Neural cell (in vitro differentiated cells): Measurements from ENCODE around the gene RASGEF1C. TPM values are rescaled to one million over a fixed set of nuclear protein-coding genes. Genes with fewer than 3 reads are reported as not detected.

ENCODE experiments used
- H2AFZ ChIP-seq: fragments of 200-600, 300-800 bp; sonication (generic), shearing (Covaris generic); 2 replicates; pipeline ENCODE4 v1.6.0; 2014; ENCODE audit warnings: low read depth, mild to moderate bottlenecking, antibody characterized with exemption, low read length, moderate library complexity
- H3F3A ChIP-seq: fragments of 200-600 bp; shearing (Covaris generic); 2 replicates; pipeline ENCODE4 v1.6.1; 2016; ENCODE audit warnings: mild to moderate bottlenecking, moderate library complexity, mixed read lengths, antibody characterized with exemption, low read length; ENCODE audit not compliant: insufficient read depth, poor library complexity, severe bottlenecking
- H3K27ac ChIP-seq: fragments of 200-600, 300-800 bp; sonication (generic), shearing (Covaris generic); 2 replicates; pipeline ENCODE4 v1.5.1; 2014; ENCODE audit warnings: mild to moderate bottlenecking, low read length, moderate library complexity
- H3K27me3 ChIP-seq: fragments of 300-800, 200-600 bp; sonication (generic), shearing (Covaris generic); 2 replicates; pipeline ENCODE4 v1.6.0; 2014; ENCODE audit warnings: mild to moderate bottlenecking, low read depth, low read length, moderate library complexity; ENCODE audit not compliant: insufficient read depth
- H3K36me3 ChIP-seq: fragments of 300-800, 200-600 bp; sonication (generic), shearing (Covaris generic); 2 replicates; pipeline ENCODE4 v1.5.1; 2014; ENCODE audit warnings: mild to moderate bottlenecking, antibody characterized with exemption, low read length, moderate library complexity; ENCODE audit not compliant: insufficient read depth
- H3K4me2 ChIP-seq: fragments of 300-800, 200-600 bp; sonication (generic), shearing (Covaris generic); 2 replicates; pipeline ENCODE4 v1.6.0; 2014; ENCODE audit warnings: mild to moderate bottlenecking, low read length
- H3K4me3 ChIP-seq: fragments of 300-800, 200-600 bp; sonication (generic), shearing (Covaris generic); 2 replicates; pipeline ENCODE4 v1.5.1; 2014; ENCODE audit warnings: mild to moderate bottlenecking, low read length, moderate library complexity
- H3K79me2 ChIP-seq: fragments of 200-600 bp; shearing (Covaris generic); replicated peaks from 2 replicates; pipeline ENCODE4 v1.6.0; 2014; ENCODE audit warnings: mild to moderate bottlenecking, low read length, moderate library complexity; ENCODE audit not compliant: insufficient read depth
- H3K9ac ChIP-seq: fragments of 300-800, 200-600 bp; sonication (generic), shearing (Covaris generic); 2 replicates; pipeline ENCODE4 v1.6.1; 2016; ENCODE audit warnings: mild to moderate bottlenecking, low read length, mixed read lengths
- H3K9me2 ChIP-seq: fragments of 200-600 bp; shearing (Covaris generic); 2 replicates; pipeline ENCODE4 v1.6.1; 2016; ENCODE audit warnings: mild to moderate bottlenecking, low read length, mixed read lengths; ENCODE audit not compliant: insufficient read depth
- H3K9me3 ChIP-seq: fragments of 200-600, 300-800 bp; sonication (generic), shearing (Covaris generic); 2 replicates; pipeline ENCODE4 v1.6.1; 2016; ENCODE audit warnings: mild to moderate bottlenecking, mixed run types, low read length, moderate library complexity, mixed read lengths
- H4K20me1 ChIP-seq: fragments of 200-600 bp; shearing (Covaris generic); 2 replicates; pipeline ENCODE4 v1.6.1; 2016; ENCODE audit warnings: mild to moderate bottlenecking, mixed run types; ENCODE audit not compliant: insufficient read depth
- CTCF ChIP-seq: fragments of 450-650 bp; IDR thresholded peaks from 2 replicates; pipeline ENCODE4 v1.5.1; 2014; ENCODE audit warnings: antibody characterized with exemption, mild to moderate bottlenecking, moderate library complexity; ENCODE audit not compliant: poor library complexity, severe bottlenecking
- EP300 ChIP-seq: fragments of 450-650 bp; conservative IDR thresholded peaks from 2 replicates; pipeline ENCODE4 v1.6.1; 2014; ENCODE audit warnings: antibody characterized with exemption, mild to moderate bottlenecking, moderate library complexity; ENCODE audit not compliant: poor library complexity, severe bottlenecking
- EZH2 ChIP-seq: fragments of 200-600, 300-800 bp; shearing (Covaris generic), sonication (generic); IDR thresholded peaks from 2 replicates; pipeline ENCODE4 v1.6.1; 2014; ENCODE audit warnings: antibody characterized with exemption, low read length, borderline replicate concordance, mild to moderate bottlenecking; ENCODE audit not compliant: insufficient read depth, poor library complexity, severe bottlenecking
- MXI1 ChIP-seq: fragments of 450-650 bp; conservative IDR thresholded peaks from 2 replicates; pipeline ENCODE4 v1.6.1; 2014; ENCODE audit warnings: antibody characterized with exemption, mild to moderate bottlenecking; ENCODE audit not compliant: poor library complexity, severe bottlenecking
- POLR2AphosphoS5 ChIP-seq: IDR thresholded peaks from 2 replicates; pipeline ENCODE4 v1.6.1; 2012
- RAD21 ChIP-seq: fragments of 450-650 bp; conservative IDR thresholded peaks from 2 replicates; pipeline ENCODE4 v1.6.1; 2014; ENCODE audit warnings: antibody characterized with exemption, mild to moderate bottlenecking, moderate library complexity
- REST ChIP-seq: IDR thresholded peaks from 2 replicates; pipeline ENCODE4 v1.6.1; 2012; ENCODE audit warnings: borderline replicate concordance
- SMC3 ChIP-seq: fragments of 450-650 bp; conservative IDR thresholded peaks from 2 replicates; pipeline ENCODE4 v1.6.1; 2014; ENCODE audit warnings: antibody characterized with exemption, mild to moderate bottlenecking, moderate library complexity; ENCODE audit not compliant: poor library complexity
- TAF1 ChIP-seq: IDR thresholded peaks from 2 replicates; pipeline ENCODE4 v1.6.1; 2012; ENCODE audit warnings: low read depth
- polyA plus RNA-seq: library from polyadenylated mRNA; depleted of rRNA; stranded (reverse); fragments of >200 nt; gene quantifications from 2 replicates; pipeline ENCODE4 v1.2.3, GENCODE V29; 2014

Gene RASGEF1C
- polyA plus RNA-seq, 1 donor from 2014 or later, result 5.3 TPM

GRCh38 chr5:180115326-180116076 lies 93.5 kb downstream of the RASGEF1C start:
- Histone ChIP-seq H3K4me2 (no peak overlapping the region), H3K4me3 (no peak overlapping the region), H3K27me3 (no peaks in the 10 kb centered on the region), H2AFZ (no peak overlapping the region), H3K27ac (no peak overlapping the region), H3F3A (no peaks in the 10 kb centered on the region), H3K9me3 (no peaks in the 10 kb centered on the region), H4K20me1 (no peaks in the 10 kb centered on the region), H3K36me3 (no peaks in the 10 kb centered on the region), H3K79me2 (no peaks in the 10 kb centered on the region), H3K9me2 (no peaks in the 10 kb centered on the region), H3K9ac (no peak overlapping the region)
- TF ChIP-seq SMC3 (no peak), CTCF (no peak), EZH2 (no peak), REST (no peak), TAF1 (no peak), EP300 (no peak), MXI1 (no peak), RAD21 (no peak)

- H3K4me2 ChIP-seq, result no peak overlapping the region
- no peaks in the 10 kb centered on the region for H3K9me3 ChIP-seq
- no peaks in the 10 kb centered on the region for H3K36me3 ChIP-seq
- H3K9ac ChIP-seq, result no peak overlapping the region
- no peaks in the 10 kb centered on the region for H3K79me2 ChIP-seq
- H3K27ac ChIP-seq, result no peak overlapping the region
- no peak overlapping the region for H2AFZ ChIP-seq
- H3K27me3 ChIP-seq, result no peaks in the 10 kb centered on the region
- TF ChIP-seq TAF1 (no peak), MXI1 (no peak), EZH2 (no peak), REST (no peak), CTCF (no peak), EP300 (no peak), POLR2AphosphoS5 (no peak), SMC3 (no peak), RAD21 (no peak)
- no peak overlapping the region for H3K4me3 ChIP-seq
- no peaks in the 10 kb centered on the region for H3K9me2 ChIP-seq
- no peaks in the 10 kb centered on the region for H4K20me1 ChIP-seq
- H3F3A ChIP-seq, result no peaks in the 10 kb centered on the region
These were observed 94.6 kb downstream of the RASGEF1C start for GRCh38 chr5:180114304-180115003.
